ENCODE measurements around the gene ALKBH5.

ALKBH5 gene

DNA sequence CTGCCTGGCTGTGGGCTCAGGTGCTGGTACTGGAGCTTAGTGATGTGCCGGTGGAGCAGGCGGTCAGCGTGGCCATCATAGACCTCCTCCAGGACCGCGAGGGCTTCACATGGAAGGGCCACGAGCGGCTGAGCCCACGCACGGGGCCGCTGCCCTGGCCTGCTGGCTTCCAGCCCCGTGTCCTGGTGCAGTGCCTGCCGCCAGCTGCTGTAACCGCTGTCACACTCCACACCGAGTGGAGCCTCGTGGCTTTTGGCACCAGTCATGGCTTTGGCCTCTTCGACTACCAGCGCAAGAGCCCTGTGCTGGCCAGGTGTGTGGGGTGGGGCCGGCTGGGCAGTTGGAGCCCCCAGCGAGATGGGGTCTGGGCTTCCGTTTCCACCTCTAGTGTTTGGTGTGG lies 53.8 kb downstream of the ALKBH5 start:
- Histone ChIP-seq H3K9me3 (ENCODE audit: control insufficient read depth, low read length) (no peaks in the 10 kb centered on the region), H3K27ac (ENCODE audit: insufficient read depth, low read depth, low read length, poor library complexity, severe bottlenecking) (no peak overlapping the region), H3K4me1 (ENCODE audit: control insufficient read depth, insufficient read depth, low read length) (peaks cover 3% of the 10 kb centered on the region), H3K4me3 (ENCODE audit: insufficient read depth, low read depth, low read length) (no peak overlapping the region), H3K36me3 (ENCODE audit: control insufficient read depth, insufficient read depth, low read length) (peaks cover 74% of the 10 kb centered on the region), H3K27me3 (ENCODE audit: control insufficient read depth, insufficient read depth, low read length, poor library complexity, severe bottlenecking) (no peaks in the 10 kb centered on the region)
- 95% methylated on average over 20 of the region's 20 CpGs for WGBS, 2 experiments

GRCh38 chr17:18238299-18238698 lies 54.7 kb downstream of the ALKBH5 start:
- 94 to 96% methylated on average over 18 of the region's 18 CpGs for WGBS, 2 experiments
- Histone ChIP-seq H3K4me3 (ENCODE audit: insufficient read depth, low read depth, low read length) (no peak overlapping the region), H3K27me3 (ENCODE audit: control insufficient read depth, insufficient read depth, low read length, poor library complexity, severe bottlenecking) (no peaks in the 10 kb centered on the region), H3K9me3 (ENCODE audit: control insufficient read depth, low read length) (no peaks in the 10 kb centered on the region), H3K4me1 (ENCODE audit: control insufficient read depth, insufficient read depth, low read length) (no peaks in the 10 kb centered on the region), H3K36me3 (ENCODE audit: control insufficient read depth, insufficient read depth, low read length) (peaks cover 68% of the 10 kb centered on the region), H3K27ac (ENCODE audit: insufficient read depth, low read depth, low read length, poor library complexity, severe bottlenecking) (no peak overlapping the region)

DNA sequence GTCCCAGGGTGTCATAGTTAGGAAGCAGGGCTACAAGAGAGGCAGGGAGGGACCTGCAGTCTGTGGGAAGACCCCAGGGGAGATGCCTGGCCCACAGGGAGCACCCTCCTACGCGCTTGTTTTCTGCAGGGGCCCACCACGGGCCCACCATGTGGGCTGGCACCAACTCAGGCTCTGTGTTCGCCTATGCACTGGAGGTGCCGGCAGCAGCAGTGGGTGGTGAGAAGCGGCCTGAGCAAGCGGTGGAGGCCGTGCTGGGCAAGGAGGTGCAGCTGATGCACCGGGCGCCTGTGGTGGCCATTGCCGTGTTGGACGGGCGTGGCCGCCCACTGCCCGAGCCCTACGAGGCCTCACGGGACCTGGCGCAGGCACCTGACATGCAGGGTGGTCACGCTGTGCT lies 56.8 kb downstream of the ALKBH5 start:
- peaks cover 60% of the 10 kb centered on the region for H3K36me3 ChIP-seq (ENCODE audit: control insufficient read depth, insufficient read depth, low read length)

GRCh38 chr17:18241229-18241871 lies 57.7 kb downstream of the ALKBH5 start:
- H3K4me1 ChIP-seq (ENCODE audit: control insufficient read depth, insufficient read depth, low read length): no peaks in the 10 kb centered on the region
- H3K27ac ChIP-seq (ENCODE audit: insufficient read depth, low read depth, low read length, poor library complexity, severe bottlenecking): no peak overlapping the region
- H3K4me3 ChIP-seq (ENCODE audit: insufficient read depth, low read depth, low read length): no peak overlapping the region
- no peaks in the 10 kb centered on the region for H3K9me3 ChIP-seq (ENCODE audit: control insufficient read depth, low read length)
- no peaks in the 10 kb centered on the region for H3K27me3 ChIP-seq (ENCODE audit: control insufficient read depth, insufficient read depth, low read length, poor library complexity, severe bottlenecking)
- 92% methylated on average over 28 of the region's 28 CpGs for WGBS, 2 experiments
- peaks cover 66% of the 10 kb centered on the region for H3K36me3 ChIP-seq (ENCODE audit: control insufficient read depth, insufficient read depth, low read length)

More for the DNA sequence above, 56.8 kb downstream of the ALKBH5 start:
- 96 to 97% methylated on average over 19 of the region's 19 CpGs for WGBS, 2 experiments
- H3K27ac ChIP-seq (ENCODE audit: insufficient read depth, low read depth, low read length, poor library complexity, severe bottlenecking): no peak overlapping the region
- no peaks in the 10 kb centered on the region for H3K27me3 ChIP-seq (ENCODE audit: control insufficient read depth, insufficient read depth, low read length, poor library complexity, severe bottlenecking)
- H3K9me3 ChIP-seq (ENCODE audit: control insufficient read depth, low read length): no peaks in the 10 kb centered on the region
- H3K4me1 ChIP-seq (ENCODE audit: control insufficient read depth, insufficient read depth, low read length): no peaks in the 10 kb centered on the region
- no peak overlapping the region for H3K4me3 ChIP-seq (ENCODE audit: insufficient read depth, low read depth, low read length)

GRCh38 chr17:18245038-18245776 lies 61.6 kb downstream of the ALKBH5 start:
- 93 to 94% methylated on average over 21 of the region's 21 CpGs for WGBS, 2 experiments
- Histone ChIP-seq H3K27me3 (ENCODE audit: control insufficient read depth, insufficient read depth, low read length, poor library complexity, severe bottlenecking) (no peaks in the 10 kb centered on the region), H3K9me3 (ENCODE audit: control insufficient read depth, low read length) (no peaks in the 10 kb centered on the region), H3K4me1 (ENCODE audit: control insufficient read depth, insufficient read depth, low read length) (peaks cover 6% of the 10 kb centered on the region), H3K4me3 (ENCODE audit: insufficient read depth, low read depth, low read length) (no peak overlapping the region), H3K27ac (ENCODE audit: insufficient read depth, low read depth, low read length, poor library complexity, severe bottlenecking) (no peak overlapping the region), H3K36me3 (ENCODE audit: control insufficient read depth, insufficient read depth, low read length) (peaks cover 45% of the 10 kb centered on the region)

DNA sequence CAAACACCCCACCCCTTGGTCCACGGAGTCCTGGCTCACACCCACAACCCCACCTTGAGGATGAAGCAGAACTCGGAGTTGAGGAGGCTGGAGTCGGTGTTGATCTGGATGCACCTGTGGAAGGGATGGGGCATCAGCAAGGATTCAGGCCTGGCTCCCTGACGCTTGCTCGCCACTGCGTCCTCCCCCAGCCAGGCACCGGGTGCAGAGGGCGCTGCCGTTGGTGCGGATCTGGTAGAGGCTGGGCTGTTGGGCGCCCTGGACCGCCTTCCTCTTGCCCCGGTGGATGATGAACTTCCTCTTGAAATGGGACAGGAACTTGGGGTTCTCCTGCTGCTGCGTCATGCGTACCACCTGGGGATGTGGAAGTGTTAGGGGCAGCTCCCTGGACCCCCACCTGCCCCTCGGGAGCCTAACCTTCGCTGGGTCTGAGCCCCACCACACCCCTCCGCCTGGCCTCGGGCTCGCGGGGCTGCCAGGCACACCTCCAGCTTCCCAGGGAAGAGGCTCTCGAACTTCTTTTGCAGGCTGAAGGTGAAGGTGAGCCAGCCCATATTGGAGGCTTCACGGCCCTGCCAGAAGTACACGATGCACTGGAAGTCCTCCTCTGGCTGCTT lies 62.6 kb downstream of the ALKBH5 start:
- WGBS, 2 experiments: 93 to 95% methylated on average over 24 of the region's 24 CpGs
- no peaks in the 10 kb centered on the region for H3K9me3 ChIP-seq (ENCODE audit: control insufficient read depth, low read length)
- no peaks in the 10 kb centered on the region for H3K27me3 ChIP-seq (ENCODE audit: control insufficient read depth, insufficient read depth, low read length, poor library complexity, severe bottlenecking)
- peaks cover 6% of the 10 kb centered on the region for H3K4me1 ChIP-seq (ENCODE audit: control insufficient read depth, insufficient read depth, low read length)
- no peak overlapping the region for H3K27ac ChIP-seq (ENCODE audit: insufficient read depth, low read depth, low read length, poor library complexity, severe bottlenecking)
- H3K36me3 ChIP-seq (ENCODE audit: control insufficient read depth, insufficient read depth, low read length): peaks cover 40% of the 10 kb centered on the region
- H3K4me3 ChIP-seq (ENCODE audit: insufficient read depth, low read depth, low read length): no peak overlapping the region

- Histone ChIP-seq H3K9me3 (ENCODE audit: control insufficient read depth, low read length) (no peaks in the 10 kb centered on the region), H3K36me3 (ENCODE audit: control insufficient read depth, insufficient read depth, low read length) (peaks cover 35% of the 10 kb centered on the region), H3K27me3 (ENCODE audit: control insufficient read depth, insufficient read depth, low read length, poor library complexity, severe bottlenecking) (no peaks in the 10 kb centered on the region), H3K4me1 (ENCODE audit: control insufficient read depth, insufficient read depth, low read length) (peaks cover 6% of the 10 kb centered on the region), H3K27ac (ENCODE audit: insufficient read depth, low read depth, low read length, poor library complexity, severe bottlenecking) (no peak overlapping the region), H3K4me3 (ENCODE audit: insufficient read depth, low read depth, low read length) (no peak overlapping the region)
- 17 to 20% methylated on average over 39 to 45 of the region's 46 CpGs for WGBS, 2 experiments
Measured at GRCh38 chr17:18246880-18247612, 63.4 kb downstream of the ALKBH5 start.

- Histone ChIP-seq H3K36me3 (ENCODE audit: control insufficient read depth, insufficient read depth, low read length) (peaks cover 37% of the 10 kb centered on the region), H3K9me3 (ENCODE audit: control insufficient read depth, low read length) (no peaks in the 10 kb centered on the region), H3K27ac (ENCODE audit: insufficient read depth, low read depth, low read length, poor library complexity, severe bottlenecking) (no peak overlapping the region), H3K4me3 (ENCODE audit: insufficient read depth, low read depth, low read length) (no peak overlapping the region), H3K27me3 (ENCODE audit: control insufficient read depth, insufficient read depth, low read length, poor library complexity, severe bottlenecking) (no peaks in the 10 kb centered on the region), H3K4me1 (ENCODE audit: control insufficient read depth, insufficient read depth, low read length) (peaks cover 6% of the 10 kb centered on the region)
- 92 to 94% methylated on average over 30 of the region's 30 CpGs for WGBS, 2 experiments
Measured at GRCh38 chr17:18247613-18248001, 64.0 kb downstream of the ALKBH5 start.

DNA sequence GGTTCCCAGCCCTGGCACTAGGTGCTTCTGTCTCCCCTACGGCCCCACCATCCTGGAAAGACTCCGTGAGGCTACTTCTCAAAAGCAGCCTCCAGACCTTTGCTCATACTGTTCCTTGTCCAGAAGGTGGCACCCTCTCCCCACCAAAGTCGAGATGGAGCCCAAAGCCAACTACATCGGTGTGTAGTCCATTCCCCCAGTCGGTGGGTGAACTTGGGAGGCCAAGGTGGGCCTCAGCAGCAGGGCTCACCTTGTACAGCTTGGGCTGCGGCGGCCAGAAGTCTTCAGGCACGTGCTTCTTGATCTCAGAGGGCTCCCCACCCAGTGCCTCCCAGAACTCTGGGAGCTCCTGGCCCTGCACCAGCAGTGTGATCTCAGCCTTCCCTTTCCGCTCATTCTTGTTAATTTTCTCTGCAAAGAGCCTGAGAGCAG lies 64.7 kb downstream of the ALKBH5 start:
- Histone ChIP-seq H3K9me3 (ENCODE audit: control insufficient read depth, low read length) (no peaks in the 10 kb centered on the region), H3K36me3 (ENCODE audit: control insufficient read depth, insufficient read depth, low read length) (peaks cover 42% of the 10 kb centered on the region), H3K4me1 (ENCODE audit: control insufficient read depth, insufficient read depth, low read length) (peaks cover 6% of the 10 kb centered on the region), H3K4me3 (ENCODE audit: insufficient read depth, low read depth, low read length) (no peak overlapping the region), H3K27ac (ENCODE audit: insufficient read depth, low read depth, low read length, poor library complexity, severe bottlenecking) (no peak overlapping the region), H3K27me3 (ENCODE audit: control insufficient read depth, insufficient read depth, low read length, poor library complexity, severe bottlenecking) (no peaks in the 10 kb centered on the region)
- WGBS, 2 experiments: 66 to 69% methylated on average over 9 of the region's 9 CpGs

DNA sequence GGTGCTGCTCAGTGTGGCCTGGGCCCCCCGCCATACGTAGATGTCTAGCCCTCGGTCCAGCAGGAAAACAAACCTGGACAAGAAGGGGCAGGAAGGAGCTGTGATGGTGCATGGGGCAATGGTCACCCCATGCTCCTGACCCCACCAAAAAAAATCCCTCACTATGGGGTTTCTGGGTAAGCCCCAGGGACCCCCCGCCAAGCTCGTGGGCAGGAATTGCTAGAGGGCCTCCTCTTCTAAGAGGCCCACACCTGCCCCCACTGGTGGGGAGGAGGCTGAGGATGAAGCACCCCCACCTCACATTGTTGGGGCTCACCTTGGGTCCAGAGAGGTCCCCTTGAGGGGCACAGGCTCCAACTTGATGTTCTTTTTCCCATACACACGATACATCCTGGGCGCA lies 65.2 kb downstream of the ALKBH5 start:
- 94 to 96% methylated on average over 7 of the region's 7 CpGs for WGBS, 2 experiments
- peaks cover 42% of the 10 kb centered on the region for H3K36me3 ChIP-seq (ENCODE audit: control insufficient read depth, insufficient read depth, low read length)

More for the DNA sequence above, 65.2 kb downstream of the ALKBH5 start:
- peaks cover 6% of the 10 kb centered on the region for H3K4me1 ChIP-seq (ENCODE audit: control insufficient read depth, insufficient read depth, low read length)
- no peak overlapping the region for H3K27ac ChIP-seq (ENCODE audit: insufficient read depth, low read depth, low read length, poor library complexity, severe bottlenecking)
- no peaks in the 10 kb centered on the region for H3K9me3 ChIP-seq (ENCODE audit: control insufficient read depth, low read length)
- no peaks in the 10 kb centered on the region for H3K27me3 ChIP-seq (ENCODE audit: control insufficient read depth, insufficient read depth, low read length, poor library complexity, severe bottlenecking)
- H3K4me3 ChIP-seq (ENCODE audit: insufficient read depth, low read depth, low read length): no peak overlapping the region
